Measurements from ENCODE around the gene ATF7. TPM values are rescaled to one million over a fixed set of nuclear protein-coding genes. Genes with fewer than 3 reads are reported as not detected.
"Not testable (repeated sequence)": the region's sequence is repeated elsewhere in the genome, so short reads cannot be mapped to it uniquely, and the experiment has no call there.

Gene ATF7
- total RNA-seq, 1 donor from 2014 or later: 4.1 TPM

- DNase-seq (ENCODE audit: low spot score in 2 of 2) (no peak), FAIRE-seq (no peak)
Measured at GRCh38 chr12:53631721-53632120, 5.5 kb upstream of the ATF7 start.

- FAIRE-seq: no peak
- no peak for DNase-seq (ENCODE audit: low spot score in 2 of 2)
Measured at GRCh38 chr12:53627919-53628318, 1.7 kb upstream of the ATF7 start.

- no peak for FAIRE-seq
- no peak for DNase-seq (ENCODE audit: low spot score in 2 of 2)
Measured at GRCh38 chr12:53626702-53627169, 554 bp upstream of the ATF7 start.

GRCh38 chr12:53625373-53625945 lies 723 bp downstream of the ATF7 start:
- FAIRE-seq (no peak), DNase-seq (ENCODE audit: low spot score in 2 of 2) (no peak)

GRCh38 chr12:53624956-53625355 lies 1.2 kb downstream of the ATF7 start:
- no peak for FAIRE-seq
- no peak for DNase-seq (ENCODE audit: low spot score in 2 of 2)

GRCh38 chr12:53624458-53624857 lies 1.7 kb downstream of the ATF7 start:
- no peak for FAIRE-seq
- no peak for DNase-seq (ENCODE audit: low spot score in 2 of 2)

- no peak for DNase-seq (ENCODE audit: low spot score in 2 of 2)
Measured at GRCh38 chr12:53623548-53624385, 2.4 kb downstream of the ATF7 start.

GRCh38 chr12:53622724-53623123 lies 3.5 kb downstream of the ATF7 start:
- FAIRE-seq (no peak), DNase-seq (ENCODE audit: low spot score in 2 of 2) (no peak)

More at GRCh38 chr12:53623548-53624385, 2.4 kb downstream of the ATF7 start:
- no peak for FAIRE-seq

GRCh38 chr12:53618275-53618674 lies 7.9 kb downstream of the ATF7 start:
- DNase-seq (ENCODE audit: low spot score in 2 of 2) (no peak), FAIRE-seq (no peak)

GRCh38 chr12:53617700-53618099 lies 8.5 kb downstream of the ATF7 start:
- DNase-seq (ENCODE audit: low spot score in 2 of 2) (no peak), FAIRE-seq (no peak)

GRCh38 chr12:53616950-53617349 lies 9.2 kb downstream of the ATF7 start:
- DNase-seq (ENCODE audit: low spot score in 2 of 2) (no peak), FAIRE-seq (no peak)

- DNase-seq (ENCODE audit: low spot score in 2 of 2) (no peak), FAIRE-seq (no peak)
Measured at GRCh38 chr12:53613821-53614220, 12.4 kb downstream of the ATF7 start.

GRCh38 chr12:53612978-53613377 lies 13.2 kb downstream of the ATF7 start:
- FAIRE-seq (no peak), DNase-seq (ENCODE audit: low spot score in 2 of 2) (no peak)

GRCh38 chr12:53611304-53611703 lies 14.9 kb downstream of the ATF7 start:
- DNase-seq (ENCODE audit: low spot score in 2 of 2): no peak
- FAIRE-seq: no peak

GRCh38 chr12:53606688-53607087 lies 19.5 kb downstream of the ATF7 start:
- not testable (repeated sequence) for DNase-seq (ENCODE audit: low spot score in 2 of 2); FAIRE-seq

- DNase-seq (ENCODE audit: low spot score in 2 of 2): no peak
- no peak for FAIRE-seq
Measured at GRCh38 chr12:53604581-53604980, 21.6 kb downstream of the ATF7 start.

GRCh38 chr12:53603804-53604203 lies 22.4 kb downstream of the ATF7 start:
- DNase-seq (ENCODE audit: low spot score in 2 of 2) (no peak), FAIRE-seq (no peak)

GRCh38 chr12:53603196-53603595 lies 23.0 kb downstream of the ATF7 start:
- DNase-seq (ENCODE audit: low spot score in 2 of 2) (no peak), FAIRE-seq (no peak)

- DNase-seq (ENCODE audit: low spot score in 2 of 2) (no peak), FAIRE-seq (no peak)
Measured at GRCh38 chr12:53602176-53602864, 23.9 kb downstream of the ATF7 start.

GRCh38 chr12:53601296-53601847 lies 24.8 kb downstream of the ATF7 start:
- DNase-seq (ENCODE audit: low spot score in 2 of 2) (no peak), FAIRE-seq (no peak)

Measured in frontal cortex (tissue), 4 donors.